Stomach smooth muscle (tissue), 2 donors: ENCODE data around the gene APOD.
A peak's percentile ranks its signal among the peaks of the same experiment; 100 is the strongest.
"Not testable (repeated sequence)": the region's sequence is repeated elsewhere in the genome, so short reads cannot be mapped to it uniquely, and the experiment has no call there.

Source experiments
- H3K27ac ChIP-seq: one replicate; pipeline ENCODE4 v1.7.0; 2013; ENCODE audit warnings: mild to moderate bottlenecking, low read length, inconsistent platforms
- H3K27me3 ChIP-seq, 2 donors: one replicate each; pipeline ENCODE4 v1.7.0; 2013; ENCODE audit warnings: low read length in 2 of 2; ENCODE audit not compliant: insufficient read depth in 2 of 2, control insufficient read depth in 1 of 2
- H3K36me3 ChIP-seq, 2 donors: one replicate each; pipeline ENCODE4 v1.7.0; 2013; ENCODE audit warnings: low read length in 2 of 2; ENCODE audit not compliant: control insufficient read depth in 2 of 2, insufficient read depth in 2 of 2
- H3K4me1 ChIP-seq: one replicate; pipeline ENCODE4 v1.7.0; 2013; ENCODE audit warnings: low read length; ENCODE audit not compliant: control insufficient read depth, insufficient read depth
- H3K4me3 ChIP-seq, 2 donors: one replicate each; pipeline ENCODE4 v1.7.0; 2013; ENCODE audit warnings: low read length in 2 of 2
- H3K9ac ChIP-seq, 2 donors: one replicate each; pipeline ENCODE4 v1.7.0; 2013; ENCODE audit warnings: low read length in 2 of 2, mild to moderate bottlenecking in 1 of 2
- H3K9me3 ChIP-seq, 2 donors: one replicate each; pipeline ENCODE4 v1.7.0; 2013; ENCODE audit warnings: low read length in 2 of 2; ENCODE audit not compliant: control insufficient read depth in 2 of 2
- donor health status: healthy.
- donor health status: Pancreatic carcinoma.

APOD gene

DNA sequence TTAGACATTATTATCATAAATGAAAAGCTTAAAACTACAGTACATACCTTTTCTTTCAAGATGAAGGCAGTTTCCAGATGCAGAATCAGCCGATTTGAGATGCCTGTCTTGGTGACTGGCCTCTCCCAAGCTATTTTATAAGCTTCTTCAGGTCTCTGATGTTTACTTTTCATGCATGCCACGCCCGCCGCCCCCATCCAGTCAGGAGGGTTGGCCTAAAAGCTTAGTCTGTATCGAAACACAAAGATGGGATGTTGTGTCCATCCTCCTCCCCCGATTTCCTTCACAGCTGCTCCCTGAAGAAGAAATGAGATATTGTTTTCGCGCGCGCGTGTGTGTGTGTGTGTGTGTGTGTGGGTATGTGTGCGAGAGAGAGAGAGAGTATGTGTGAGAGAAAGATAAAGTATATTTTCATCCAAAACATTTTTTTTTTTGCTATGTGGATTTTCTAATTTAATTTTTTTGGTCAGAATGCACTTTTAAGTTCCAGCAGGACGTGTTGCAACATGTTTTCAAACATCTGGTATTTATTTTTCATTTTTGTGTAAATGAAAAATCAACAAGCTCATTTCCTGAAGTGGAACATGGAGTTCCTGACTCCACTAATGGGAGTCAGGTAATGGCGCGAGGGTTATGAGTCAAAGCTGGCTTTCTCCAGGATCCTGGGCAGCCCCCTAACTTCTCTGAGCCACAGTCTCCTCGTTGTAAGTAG lies at the start of gene APOD:
TSS of gene APOD (minus strand) at position 110 of the 712 bp plus-strand sequence. CDS start 4,479 bp downstream, outside the sequence.
- Histone ChIP-seq H3K27me3 (peaks cover 5 to 8% of the 10 kb centered on the region in 2 donors), H3K36me3 (no peaks in the 10 kb centered on the region), H3K4me1 (peaks cover 9% of the 10 kb centered on the region), H3K9ac (no peak within 1 kb of the TSS), H3K27ac (no peak within 1 kb of the TSS), H3K9me3 (peaks cover 0 to under 1% of the 10 kb centered on the region in 2 donors), H3K4me3 (peak within 1 kb of the TSS in 1 of 2 donors; percentile 44)

DNA sequence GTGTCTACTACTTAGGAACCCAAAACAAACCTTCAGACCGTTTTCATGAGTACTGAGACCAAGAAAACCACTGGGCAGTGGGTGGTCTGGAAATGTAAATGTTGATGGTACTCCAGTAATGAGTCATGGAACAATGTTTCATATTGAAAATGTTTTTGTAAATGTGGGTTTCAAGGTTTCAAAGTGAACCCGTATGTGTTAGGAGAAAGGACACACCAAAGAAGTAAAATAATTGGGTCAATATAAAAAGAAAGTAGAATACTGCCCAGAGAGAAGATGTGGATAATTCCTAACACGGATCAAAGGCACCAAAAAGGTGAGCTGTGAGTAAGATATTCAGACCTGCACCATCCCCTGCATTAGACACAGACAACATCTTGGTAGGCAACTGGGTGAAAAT lies 49.6 kb upstream of the APOD start:
- not testable (repeated sequence) for H3K9me3 ChIP-seq, H3K4me3 ChIP-seq, H3K4me1 ChIP-seq, H3K27me3 ChIP-seq, H3K36me3 ChIP-seq, H3K9ac ChIP-seq, H3K27ac ChIP-seq

- not testable (repeated sequence) for H3K27ac ChIP-seq, H3K9ac ChIP-seq, H3K36me3 ChIP-seq, H3K27me3 ChIP-seq, H3K4me1 ChIP-seq, H3K4me3 ChIP-seq, H3K9me3 ChIP-seq
These were observed 48.9 kb upstream of the APOD start for GRCh38 chr3:195632501-195633185.

DNA sequence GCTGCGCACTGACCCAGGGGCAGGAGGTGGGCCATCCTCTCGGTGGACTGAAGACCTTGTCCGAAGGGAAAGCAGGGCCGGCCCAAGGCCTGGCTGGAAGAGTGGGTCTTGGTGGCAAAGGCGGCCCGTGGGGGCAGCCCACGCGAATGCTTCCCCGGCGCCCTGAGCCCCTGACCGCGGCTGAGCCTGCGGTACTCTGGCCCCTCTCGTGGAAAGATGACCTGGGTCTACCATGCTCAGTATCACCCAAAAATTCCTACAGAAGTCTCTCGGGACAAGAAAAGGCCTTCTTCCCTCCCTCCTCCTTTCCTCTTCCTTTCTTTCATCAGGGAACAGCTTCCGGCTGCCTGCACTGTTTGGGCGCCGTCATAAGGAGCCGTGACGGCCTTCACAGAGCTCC lies 48.3 kb upstream of the APOD start:
- not testable (repeated sequence) for H3K4me1 ChIP-seq, H3K27me3 ChIP-seq, H3K4me3 ChIP-seq, H3K36me3 ChIP-seq, H3K27ac ChIP-seq, H3K9ac ChIP-seq, H3K9me3 ChIP-seq

DNA sequence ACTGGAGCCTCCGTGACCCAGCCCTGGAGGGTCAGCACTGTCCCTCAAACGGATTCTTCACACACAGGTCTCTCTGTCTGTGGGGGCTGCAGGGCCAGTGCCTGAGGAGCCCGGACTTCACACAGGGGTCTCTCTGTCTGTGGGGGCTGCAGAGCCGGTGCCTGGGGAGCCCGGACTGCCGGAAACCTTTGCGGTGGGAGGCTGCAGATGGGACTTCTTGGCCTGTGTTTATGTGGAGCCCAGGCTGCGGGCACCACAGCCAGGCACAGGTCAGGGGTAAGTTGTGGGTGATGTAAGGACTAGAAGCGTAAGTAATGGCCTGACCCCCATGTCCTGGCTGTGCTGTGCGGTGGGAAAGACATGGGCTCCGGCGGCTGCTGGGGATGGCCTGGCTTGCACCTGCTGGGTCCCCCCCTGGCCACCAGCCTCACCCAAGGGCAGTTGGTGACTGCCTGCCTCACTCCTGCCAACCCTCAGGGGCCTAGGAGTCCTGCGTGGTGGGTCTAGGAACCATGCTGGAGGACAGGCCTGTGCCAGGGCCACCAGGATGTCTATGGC lies 47.3 kb upstream of the APOD start:
- not testable (repeated sequence) for H3K9ac ChIP-seq, H3K27me3 ChIP-seq, H3K36me3 ChIP-seq, H3K9me3 ChIP-seq, H3K27ac ChIP-seq, H3K4me1 ChIP-seq, H3K4me3 ChIP-seq

- H3K9ac ChIP-seq, H3K9me3 ChIP-seq, H3K4me3 ChIP-seq, H3K27ac ChIP-seq, H3K27me3 ChIP-seq, H3K36me3 ChIP-seq, H3K4me1 ChIP-seq: not testable (repeated sequence)
These were observed 46.6 kb upstream of the APOD start for GRCh38 chr3:195630086-195630917.

GRCh38 chr3:195629682-195630081 lies 45.9 kb upstream of the APOD start:
- not testable (repeated sequence) for H3K9ac ChIP-seq, H3K27ac ChIP-seq, H3K4me3 ChIP-seq, H3K27me3 ChIP-seq, H3K36me3 ChIP-seq, H3K4me1 ChIP-seq, H3K9me3 ChIP-seq

DNA sequence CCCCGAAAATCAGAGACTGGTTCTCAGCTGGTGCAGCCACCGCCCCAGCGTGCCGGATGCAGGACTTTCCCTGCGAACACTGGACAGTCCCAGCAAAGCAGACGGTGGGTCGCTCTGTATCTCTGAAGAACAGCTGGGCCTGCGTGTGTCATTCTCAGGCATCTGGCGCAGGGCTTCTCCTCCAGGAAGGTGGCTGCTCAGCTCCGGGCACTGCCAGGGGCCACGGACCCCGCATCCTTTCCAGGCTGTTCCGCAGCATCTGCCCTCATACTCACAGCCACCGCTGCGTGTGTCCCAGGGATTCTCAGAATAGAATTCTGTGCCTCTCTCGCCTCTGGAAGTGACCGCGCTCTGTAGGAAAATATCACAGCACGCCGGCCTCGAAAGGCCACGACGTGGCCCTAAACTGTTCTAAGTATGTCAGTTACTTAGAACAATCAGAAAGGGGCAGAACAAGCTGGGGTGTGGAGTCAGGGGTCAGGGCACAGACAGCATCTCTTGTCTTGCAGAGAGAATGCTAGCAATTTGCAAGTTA lies 44.7 kb upstream of the APOD start:
- H3K4me1 ChIP-seq, H3K27ac ChIP-seq, H3K9me3 ChIP-seq, H3K4me3 ChIP-seq, H3K36me3 ChIP-seq, H3K27me3 ChIP-seq, H3K9ac ChIP-seq: not testable (repeated sequence)

DNA sequence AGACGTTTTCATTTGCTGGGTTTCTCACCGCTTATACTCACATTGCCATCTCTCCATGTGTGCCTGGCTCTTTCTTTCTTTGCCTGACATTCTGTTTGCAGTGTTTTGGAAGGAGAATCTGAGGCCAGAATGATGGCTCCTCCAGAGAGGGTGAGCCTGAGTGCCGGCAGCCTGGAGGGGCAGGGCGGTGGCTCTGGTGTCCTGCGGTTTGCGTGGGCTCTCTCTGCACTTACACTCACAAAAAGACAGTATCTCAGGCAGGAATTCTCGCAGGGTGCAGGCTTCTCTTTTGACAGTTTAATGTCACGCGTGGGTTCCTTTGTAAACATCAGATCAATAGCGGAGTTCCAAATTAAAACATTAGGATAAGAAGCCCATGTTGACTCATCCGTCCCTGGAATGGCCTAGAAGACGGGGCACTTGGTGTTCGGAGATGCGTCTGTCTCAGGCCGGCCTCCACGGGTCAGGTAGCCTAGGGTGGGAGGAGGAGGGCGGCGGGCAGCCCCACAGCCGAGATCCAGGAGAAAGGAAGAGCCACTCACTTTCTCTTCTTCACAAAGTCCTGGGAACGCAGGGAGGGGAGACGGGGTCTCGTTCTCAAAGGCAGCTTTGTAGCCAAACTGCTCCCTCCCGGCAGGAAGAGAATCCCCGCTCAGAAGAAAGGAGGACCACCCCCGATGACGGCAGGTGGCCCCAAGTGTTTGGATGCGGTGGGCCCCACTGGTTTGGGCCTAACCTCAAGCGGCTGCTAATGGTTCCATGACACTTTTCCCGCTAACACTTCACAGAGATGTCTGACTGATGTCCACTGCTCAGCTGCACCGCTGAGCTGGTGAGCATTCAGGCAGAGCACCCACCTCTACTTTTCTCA lies 44.0 kb upstream of the APOD start:
- H3K9ac ChIP-seq, H3K4me1 ChIP-seq, H3K27me3 ChIP-seq, H3K36me3 ChIP-seq, H3K27ac ChIP-seq, H3K4me3 ChIP-seq, H3K9me3 ChIP-seq: not testable (repeated sequence)
